Naive thymus-derived CD8-positive, alpha-beta T cell (primary cell): Measurements from ENCODE around the gene ZC3H12A. TPM values are rescaled to one million over a fixed set of nuclear protein-coding genes. Genes with fewer than 3 reads are reported as not detected.

Experiments used
- ATAC-seq, 2 donors: fragments of 150-1000 bp; cut with Tn5 transposase in 1 of 2; sonication (Bioruptor Pico), chemical (Tn5 transposase) in 1 of 2; 1 replicate in 1 of 2; 2 replicates in 1 of 2; pipeline ENCODE4 v1.10.0; 2021; ENCODE audit warnings: mild to moderate bottlenecking in 2 of 2, moderate library complexity in 2 of 2
- POLR2A ChIA-PET: fragments of 350-600 bp; sonication (Branson Sonifier 250); formaldehyde crosslinking; loops from one replicate; lab custom pipeline; 2021; ENCODE audit warnings: antibody characterized with exemption; lab: Charles Lee
- DNase-seq, 10 donors: peaks; one replicate each; pipeline versions ENCODE4 v3.0.0 to v3.0.0-alpha.2; 2020 to 2022
- H3K27ac Mint-ChIP-seq, 10 donors: one replicate each; pipeline ENCODE4 v1.8.0; 2020 to 2022; ENCODE audit warnings: mild to moderate bottlenecking in 10 of 10, mixed read lengths in 10 of 10, moderate library complexity in 4 of 10, inconsistent platforms in 1 of 10
- H3K27me3 Mint-ChIP-seq, 5 donors: one replicate each; pipeline ENCODE4 v1.8.0; 2021 to 2022; ENCODE audit warnings: mixed read lengths in 5 of 5
- H3K36me3 Mint-ChIP-seq, 3 donors: one replicate each; pipeline ENCODE4 v1.8.0; 2020 to 2022; ENCODE audit warnings: mixed read lengths in 3 of 3, mild to moderate bottlenecking in 2 of 3, inconsistent platforms in 1 of 3
- H3K4me1 Mint-ChIP-seq, 4 donors: one replicate each; pipeline ENCODE4 v1.8.0; 2021 to 2022; ENCODE audit warnings: mixed read lengths in 4 of 4
- H3K4me3 Mint-ChIP-seq, 10 donors: one replicate each; pipeline ENCODE4 v1.8.0; 2020 to 2022; ENCODE audit warnings: mild to moderate bottlenecking in 10 of 10, mixed read lengths in 10 of 10, moderate library complexity in 6 of 10, inconsistent platforms in 1 of 10
- H3K9me3 Mint-ChIP-seq, 9 donors: one replicate each; pipeline ENCODE4 v1.8.0; 2020 to 2022; ENCODE audit warnings: mixed read lengths in 9 of 9, mild to moderate bottlenecking in 3 of 9, inconsistent platforms in 1 of 9, moderate library complexity in 1 of 9
- polyA plus RNA-seq, 3 donors: library from polyadenylated mRNA; unstranded; fragments of 300-500 nt; fragmentation: Illumina TruSeq; gene quantifications; one replicate each; pipeline ENCODE4 v1.2.3, GENCODE V29; 2021
- total RNA-seq, 8 experiments: library from RNA in 2 of 8; stranded (reverse) in 2 of 8; gene quantifications; one replicate each; pipeline ENCODE4 v1.2.3 and lab custom pipeline; 2021 to 2026

The ZC3H12A gene
- total and polyA plus RNA-seq, 5 experiments from 2014 or later, result 1.5 to 45.3 (median 10.0) TPM

DNA sequence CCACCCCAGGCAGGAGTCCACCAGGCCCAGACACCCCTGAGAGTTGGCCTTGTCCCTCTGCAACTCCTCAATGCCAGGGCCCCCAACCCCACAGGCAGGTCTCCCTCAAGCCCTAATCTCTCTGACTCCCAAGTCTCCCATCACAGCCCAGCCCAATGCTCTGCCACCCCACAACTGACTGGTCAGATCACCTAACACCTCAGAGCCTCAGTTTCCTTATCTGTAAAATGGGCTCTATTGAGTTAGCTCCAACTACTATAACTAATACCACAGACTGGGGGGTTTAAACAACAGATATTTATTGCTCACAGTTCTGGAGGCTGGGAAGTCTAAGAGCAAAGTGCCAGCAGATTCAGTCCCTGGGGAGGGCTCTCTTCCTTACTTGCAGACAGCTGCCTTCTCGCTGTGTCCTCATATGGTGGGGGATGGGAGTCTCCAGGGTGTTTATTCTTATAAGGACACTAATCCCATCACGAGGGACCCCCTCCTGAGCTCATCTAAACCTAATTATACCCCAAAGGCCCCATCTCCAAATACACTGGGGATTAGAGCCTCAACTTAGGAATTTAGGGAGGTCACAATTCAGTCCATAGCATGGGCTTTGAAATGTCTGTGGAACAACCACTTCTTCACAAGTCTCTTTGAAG is 34.9 kb upstream of the ZC3H12A start:
- no peaks in the 10 kb centered on the region for H3K9me3 Mint-ChIP-seq
- POLR2A ChIA-PET, result no interaction called here
- no peak for ATAC-seq
- no peak for DNase-seq
- peak overlapping the region in 1 of 10 donors; percentile 2 for H3K27ac Mint-ChIP-seq
- H3K4me3 Mint-ChIP-seq, result no peak overlapping the region
- H3K27me3 Mint-ChIP-seq, result peaks cover 10 to 50% (median 25%) of the 10 kb centered on the region in 5 donors
- peaks cover 0 to 8% (median 0%) of the 10 kb centered on the region in 4 donors for H3K4me1 Mint-ChIP-seq
- H3K36me3 Mint-ChIP-seq, result peaks cover 0 to 2% (median 0%) of the 10 kb centered on the region in 3 donors

DNA sequence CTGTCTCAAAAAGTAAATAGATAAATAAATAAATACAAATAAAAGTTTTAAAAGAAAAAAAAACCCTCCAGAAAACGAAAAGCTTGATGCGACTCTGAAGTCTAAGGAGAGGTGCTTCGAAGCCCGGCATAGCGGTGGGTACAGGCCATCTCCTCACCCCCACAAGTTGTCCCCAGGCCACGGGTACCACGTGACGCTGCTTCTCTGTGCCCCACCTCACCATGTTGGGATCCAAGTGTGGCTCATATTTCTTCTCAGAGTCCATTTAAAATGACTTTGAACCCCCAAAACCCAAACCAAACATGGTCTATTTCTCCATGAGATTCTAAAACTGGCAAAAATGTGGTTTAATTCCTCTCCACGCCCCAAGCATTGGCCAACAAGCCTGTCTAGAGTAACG is 32.9 kb upstream of the ZC3H12A start:
- no peak overlapping the region for H3K4me3 Mint-ChIP-seq
- POLR2A ChIA-PET, result no interaction called here
- peaks cover 6 to 43% (median 22%) of the 10 kb centered on the region in 5 donors for H3K27me3 Mint-ChIP-seq
- H3K36me3 Mint-ChIP-seq, result peaks cover 0 to 2% (median 0%) of the 10 kb centered on the region in 3 donors
- no peak overlapping the region for H3K27ac Mint-ChIP-seq
- H3K9me3 Mint-ChIP-seq, result no peaks in the 10 kb centered on the region
- H3K4me1 Mint-ChIP-seq, result peaks cover 0 to 10% (median 0%) of the 10 kb centered on the region in 4 donors
- no peak for ATAC-seq
- no peak for DNase-seq

DNA sequence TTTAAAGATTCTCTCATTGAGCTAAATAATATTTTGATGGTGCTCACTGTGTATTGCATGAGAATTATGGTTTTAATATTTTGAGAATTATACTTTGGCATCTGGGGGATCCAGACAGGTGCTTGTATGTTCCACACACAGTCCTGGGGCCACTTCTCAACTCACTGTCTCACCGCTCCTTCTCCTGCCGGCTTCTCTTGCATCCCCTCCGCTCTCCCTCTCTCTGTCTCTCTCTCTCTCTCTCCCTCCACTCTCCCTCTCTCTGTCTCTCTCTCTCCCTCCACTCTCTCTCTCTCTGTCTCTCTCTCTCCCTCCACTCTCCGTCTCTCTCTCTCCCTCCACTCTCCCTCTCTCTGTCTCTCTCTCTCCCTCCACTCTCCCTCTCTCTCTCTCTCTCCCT is 32.2 kb upstream of the ZC3H12A start:
- H3K27me3 Mint-ChIP-seq, result peaks cover 6 to 41% (median 21%) of the 10 kb centered on the region in 5 donors
- peaks cover 0 to 2% (median 0%) of the 10 kb centered on the region in 3 donors for H3K36me3 Mint-ChIP-seq
- POLR2A ChIA-PET, result no interaction called here
- no peaks in the 10 kb centered on the region for H3K9me3 Mint-ChIP-seq
- peak overlapping the region in 2 of 10 donors; percentile 4 to 69 for H3K27ac Mint-ChIP-seq
- no peak overlapping the region for H3K4me3 Mint-ChIP-seq
- H3K4me1 Mint-ChIP-seq, result peaks cover 0 to 10% (median 0%) of the 10 kb centered on the region in 4 donors
- DNase-seq (no peak), ATAC-seq (no peak)

DNA sequence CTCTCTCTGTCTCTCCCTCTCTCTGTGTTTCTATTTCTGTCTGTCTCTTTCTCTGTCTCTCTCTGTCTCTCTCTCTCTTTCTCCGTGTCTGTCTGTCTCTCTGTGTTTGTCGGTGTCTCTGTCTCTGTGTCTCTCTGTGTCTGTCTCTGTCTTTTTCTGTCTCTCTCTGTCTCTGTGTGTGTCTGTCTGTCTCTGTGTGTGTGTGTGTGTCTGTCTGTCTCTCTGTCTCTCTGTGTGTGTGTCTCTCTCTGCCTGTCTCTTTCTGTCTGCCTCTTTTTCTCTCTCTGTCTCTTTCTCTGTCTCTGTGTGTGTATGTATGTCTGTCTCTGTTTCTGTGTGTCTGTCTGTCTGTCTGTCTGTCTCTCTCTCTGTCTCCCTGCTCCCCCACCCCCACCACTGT is 31.7 kb upstream of the ZC3H12A start:
- Mint-ChIP-seq H3K36me3 (peaks cover 0 to 2% (median 0%) of the 10 kb centered on the region in 3 donors), H3K27me3 (peaks cover 6 to 38% (median 20%) of the 10 kb centered on the region in 5 donors), H3K4me1 (peaks cover 0 to 10% (median 0%) of the 10 kb centered on the region in 4 donors), H3K9me3 (no peaks in the 10 kb centered on the region), H3K4me3 (no peak overlapping the region), H3K27ac (peak overlapping the region in 2 of 10 donors; percentile 16 to 69)
- POLR2A ChIA-PET, result no interaction called here
- ATAC-seq (no peak), DNase-seq (no peak)

DNA sequence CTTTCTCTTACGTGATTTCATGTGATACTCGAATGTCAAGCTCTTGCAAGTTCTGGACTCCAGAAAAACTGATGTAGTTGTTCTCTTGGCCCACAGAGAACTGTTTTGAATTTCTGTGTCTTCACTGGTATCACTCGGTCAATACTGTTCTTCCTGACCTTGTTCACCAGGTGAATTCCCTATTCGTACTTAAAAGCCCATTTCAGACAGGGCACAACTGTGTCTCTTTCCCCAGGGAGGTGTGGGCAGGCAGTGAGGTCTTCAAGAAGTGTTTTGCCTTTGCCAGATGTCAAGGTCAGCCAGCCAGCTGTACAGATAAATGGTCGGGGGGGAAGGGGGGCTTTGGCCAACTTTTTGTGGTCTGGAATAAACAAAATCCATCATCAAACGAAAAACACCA is 27.5 kb upstream of the ZC3H12A start:
- ATAC-seq (no peak), DNase-seq (no peak)
- POLR2A ChIA-PET, result interaction anchor here (0.6 kb wide), 1 partner anchor 71 kb away, joined by 3 read pairs; no protein-coding TSS in a partner anchor
- peaks cover 14 to 16% (median 16%) of the 10 kb centered on the region in 4 donors for H3K4me1 Mint-ChIP-seq
- no peak overlapping the region for H3K27ac Mint-ChIP-seq
- peaks cover 0 to 27% (median 12%) of the 10 kb centered on the region in 5 donors for H3K27me3 Mint-ChIP-seq
- no peaks in the 10 kb centered on the region for H3K9me3 Mint-ChIP-seq
- H3K36me3 Mint-ChIP-seq, result no peaks in the 10 kb centered on the region
- H3K4me3 Mint-ChIP-seq, result no peak overlapping the region

DNA sequence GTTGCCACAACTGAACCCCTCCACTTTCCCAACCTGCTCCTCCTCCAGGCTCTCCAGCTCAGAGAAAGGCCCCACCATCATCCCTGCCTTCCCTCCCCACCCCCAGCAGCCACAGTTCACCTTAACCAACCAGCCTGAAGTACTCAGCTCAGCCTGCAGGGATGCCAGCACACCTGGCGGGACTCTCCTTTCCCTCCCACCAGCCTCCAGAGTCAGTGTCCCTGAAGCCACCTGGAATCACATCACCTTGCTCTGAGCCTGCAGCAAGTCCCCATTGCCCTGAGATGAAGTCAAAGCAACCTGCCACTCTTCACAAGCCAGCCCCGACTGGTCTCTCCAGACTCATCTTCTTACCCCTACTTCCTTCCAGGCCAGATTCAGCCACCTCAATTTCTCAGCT is 26.2 kb upstream of the ZC3H12A start:
- ATAC-seq (no peak), DNase-seq (no peak)
- Mint-ChIP-seq H3K4me1 (peaks cover 8 to 16% (median 16%) of the 10 kb centered on the region in 4 donors), H3K4me3 (no peak overlapping the region), H3K27me3 (peaks cover 0 to 15% (median 8%) of the 10 kb centered on the region in 5 donors), H3K9me3 (no peaks in the 10 kb centered on the region), H3K27ac (peak overlapping the region in 1 of 10 donors; percentile 65), H3K36me3 (peaks cover 0 to 2% (median 0%) of the 10 kb centered on the region in 3 donors)
- POLR2A ChIA-PET, result no interaction called here

DNA sequence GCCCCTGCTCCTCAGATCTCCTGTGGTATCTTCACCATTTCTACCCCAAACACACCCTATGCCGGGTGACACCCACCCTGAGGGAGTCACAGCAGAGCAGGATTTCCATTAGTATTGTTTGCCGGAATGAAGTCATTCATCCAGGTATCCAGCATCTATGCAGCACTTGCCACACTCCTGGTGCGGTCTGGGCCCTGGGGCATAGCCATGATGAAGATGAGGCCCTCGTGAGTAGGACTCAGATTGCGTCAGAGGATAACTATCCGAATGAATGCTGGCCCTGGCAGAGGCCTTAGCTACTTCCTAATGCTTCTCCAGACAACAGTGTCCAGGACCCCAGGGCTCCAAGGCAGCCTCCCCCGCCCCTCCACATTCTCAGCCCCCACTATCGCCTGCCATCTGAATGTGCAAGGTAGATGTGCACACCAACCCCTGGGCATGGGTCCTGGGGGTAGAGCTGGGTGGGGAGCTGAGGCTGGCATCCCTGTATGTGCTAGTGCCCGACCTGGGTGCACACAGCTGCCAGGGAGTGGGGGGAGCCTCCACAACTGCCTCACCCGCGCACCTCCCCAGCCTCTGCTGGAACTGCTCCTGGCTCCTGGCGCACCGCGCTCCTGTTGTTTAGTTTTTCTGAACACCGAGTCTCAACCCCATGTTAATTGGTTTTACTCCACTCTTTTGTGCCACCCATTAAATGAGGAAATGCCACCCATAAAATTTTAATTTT is 25.5 kb upstream of the ZC3H12A start:
- Mint-ChIP-seq H3K27me3 (peaks cover 0 to 12% (median 7%) of the 10 kb centered on the region in 5 donors), H3K4me1 (peaks cover 8 to 16% (median 16%) of the 10 kb centered on the region in 4 donors), H3K27ac (peak overlapping the region in 1 of 10 donors; percentile 48), H3K36me3 (peaks cover 0 to 2% (median 0%) of the 10 kb centered on the region in 3 donors), H3K9me3 (no peaks in the 10 kb centered on the region), H3K4me3 (no peak overlapping the region)
- no peak for ATAC-seq
- DNase-seq, result no peak
- POLR2A ChIA-PET, result interaction anchor here (1.3 kb wide), 1 partner anchor 66 kb away, joined by 4 read pairs; the partner anchor contains the start of gene MEAF6

DNA sequence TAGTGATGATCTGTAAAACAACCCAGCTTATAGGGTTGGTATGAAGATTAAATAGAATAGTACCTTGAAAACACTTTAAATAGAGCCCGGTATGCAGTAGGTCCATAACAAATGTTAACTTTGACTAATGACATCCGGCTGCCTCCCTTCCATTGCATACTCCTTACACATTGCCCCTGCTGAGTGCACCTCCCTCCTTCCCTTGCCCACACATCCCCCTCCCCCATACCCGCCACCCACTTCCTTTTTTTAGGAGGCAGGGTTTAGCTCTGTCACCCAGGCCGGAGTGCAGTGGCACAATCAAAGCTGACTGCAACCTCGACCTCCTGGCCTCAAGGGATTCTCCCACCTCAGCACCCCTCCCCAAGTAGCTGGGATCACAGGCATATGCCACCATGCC is 24.4 kb upstream of the ZC3H12A start:
- POLR2A ChIA-PET, result interaction anchor here (1.2 to 2.3 kb wide), 3 partner anchors 28 to 65 kb away, joined by 3 to 15 read pairs (median 4); partner anchors contain the start of gene MEAF6

DNA sequence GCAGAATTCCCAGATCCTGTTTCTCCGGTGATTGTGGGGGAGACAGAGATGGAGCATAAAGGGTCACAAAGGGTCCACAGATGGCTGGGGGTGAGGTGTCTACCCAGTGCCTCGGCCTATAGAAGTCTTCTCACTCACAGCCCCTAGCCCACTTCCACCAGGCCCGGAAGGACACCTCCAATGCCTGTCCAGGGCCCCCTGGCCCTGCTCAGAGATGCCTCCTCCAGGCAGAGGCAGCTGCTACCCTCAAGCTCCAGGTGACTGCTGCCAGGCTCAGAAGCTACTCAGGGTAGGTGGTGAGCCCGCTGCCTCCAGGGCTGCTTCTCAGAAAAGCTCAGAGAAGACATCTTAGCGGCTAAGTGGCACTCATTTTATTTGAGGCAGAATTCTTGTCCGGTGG is 22.0 kb upstream of the ZC3H12A start:
- no peaks in the 10 kb centered on the region for H3K27me3 Mint-ChIP-seq
- ATAC-seq, result no peak
- H3K9me3 Mint-ChIP-seq, result no peaks in the 10 kb centered on the region
- POLR2A ChIA-PET, result interaction anchor here (5.2 kb wide), 1 partner anchor 26 kb away, joined by 26 read pairs; no protein-coding TSS in a partner anchor
- H3K4me1 Mint-ChIP-seq, result peaks cover 11 to 24% (median 21%) of the 10 kb centered on the region in 4 donors
- peaks cover 0 to 16% (median 0%) of the 10 kb centered on the region in 3 donors for H3K36me3 Mint-ChIP-seq
- no peak overlapping the region for H3K4me3 Mint-ChIP-seq
- no peak for DNase-seq
- H3K27ac Mint-ChIP-seq, result no peak overlapping the region

More for the DNA sequence above, 24.4 kb upstream of the ZC3H12A start:
- Mint-ChIP-seq H3K9me3 (no peaks in the 10 kb centered on the region), H3K27ac (peak overlapping the region in 7 of 10 donors; percentile 12 to 75 (median 53)), H3K36me3 (peaks cover 0 to 6% (median 0%) of the 10 kb centered on the region in 3 donors), H3K27me3 (peaks cover 0 to 12% (median 4%) of the 10 kb centered on the region in 5 donors), H3K4me3 (peak overlapping the region; percentile 12 to 66 (median 35)), H3K4me1 (peaks cover 10 to 21% (median 20%) of the 10 kb centered on the region in 4 donors)
- ATAC-seq (peak; percentile 57 to 88), DNase-seq (peak in 6 of 10 donors; percentile 8 to 46 (median 27))

DNA sequence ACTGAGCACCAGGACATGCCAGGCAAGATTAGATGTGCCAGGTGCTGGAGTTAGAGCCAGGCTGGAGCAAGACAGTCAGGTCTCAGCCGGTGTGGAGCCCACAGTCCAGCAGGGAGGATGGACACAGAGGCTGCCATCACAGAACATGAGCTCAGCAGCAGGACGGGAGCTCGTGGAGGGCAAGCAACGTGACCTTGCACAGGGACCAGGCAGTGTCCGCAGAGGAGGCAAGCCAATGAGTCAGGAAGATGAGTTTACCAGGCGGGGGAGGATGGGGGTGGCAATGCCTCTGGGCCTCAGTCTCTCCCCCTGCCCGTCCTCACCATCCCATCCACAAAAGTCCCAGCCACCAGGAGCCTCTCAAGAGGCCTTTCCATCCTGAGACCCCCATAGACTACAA is 20.7 kb upstream of the ZC3H12A start:
- ATAC-seq (no peak), DNase-seq (no peak)
- H3K9me3 Mint-ChIP-seq, result no peaks in the 10 kb centered on the region
- POLR2A ChIA-PET, result interaction anchor here (1.6 to 6.1 kb wide), 3 partner anchors 24 to 33 kb away, joined by 6 to 52 read pairs (median 26); no protein-coding TSS in a partner anchor
- H3K27ac Mint-ChIP-seq, result peak overlapping the region in 1 of 10 donors; percentile 4
- H3K4me3 Mint-ChIP-seq, result no peak overlapping the region
- H3K36me3 Mint-ChIP-seq, result peaks cover 0 to 17% (median 0%) of the 10 kb centered on the region in 3 donors
- H3K27me3 Mint-ChIP-seq, result no peaks in the 10 kb centered on the region
- H3K4me1 Mint-ChIP-seq, result peaks cover 11 to 29% (median 24%) of the 10 kb centered on the region in 4 donors

- H3K27ac Mint-ChIP-seq, result peak overlapping the region in 2 of 10 donors; percentile 35 to 79
These were observed 18.9 kb upstream of the ZC3H12A start for GRCh38 chr1:37455516-37455915.

GRCh38 chr1:37456614-37457013 is 17.8 kb upstream of the ZC3H12A start:
- Mint-ChIP-seq H3K4me1 (peaks cover 7 to 14% (median 8%) of the 10 kb centered on the region in 4 donors), H3K36me3 (peaks cover 0 to 37% (median under 1%) of the 10 kb centered on the region in 3 donors), H3K9me3 (no peaks in the 10 kb centered on the region), H3K27ac (peak overlapping the region in 3 of 10 donors; percentile 6 to 43 (median 37)), H3K4me3 (no peak overlapping the region), H3K27me3 (no peaks in the 10 kb centered on the region)
- no peak for DNase-seq
- POLR2A ChIA-PET, result interaction anchor here (1.5 to 6.1 kb wide), 3 partner anchors 18 to 30 kb away, joined by 11 to 52 read pairs (median 26); partner anchors contain the start of gene ZC3H12A
- no peak for ATAC-seq

More at GRCh38 chr1:37455516-37455915, 18.9 kb upstream of the ZC3H12A start:
- Mint-ChIP-seq H3K4me3 (no peak overlapping the region), H3K36me3 (peaks cover 0 to 28% (median 0%) of the 10 kb centered on the region in 3 donors), H3K27me3 (no peaks in the 10 kb centered on the region), H3K9me3 (no peaks in the 10 kb centered on the region), H3K4me1 (peaks cover 7 to 17% (median 10%) of the 10 kb centered on the region in 4 donors)
- ATAC-seq (no peak), DNase-seq (no peak)
- POLR2A ChIA-PET, result interaction anchor here (5.2 to 6.1 kb wide), 2 partner anchors 23 to 31 kb away, joined by 26 to 52 read pairs; no protein-coding TSS in a partner anchor
